Measurements from ENCODE around the gene IRF9. TPM values are rescaled to one million over a fixed set of nuclear protein-coding genes. Genes with fewer than 3 reads are reported as not detected.

The IRF9 gene, protein sequence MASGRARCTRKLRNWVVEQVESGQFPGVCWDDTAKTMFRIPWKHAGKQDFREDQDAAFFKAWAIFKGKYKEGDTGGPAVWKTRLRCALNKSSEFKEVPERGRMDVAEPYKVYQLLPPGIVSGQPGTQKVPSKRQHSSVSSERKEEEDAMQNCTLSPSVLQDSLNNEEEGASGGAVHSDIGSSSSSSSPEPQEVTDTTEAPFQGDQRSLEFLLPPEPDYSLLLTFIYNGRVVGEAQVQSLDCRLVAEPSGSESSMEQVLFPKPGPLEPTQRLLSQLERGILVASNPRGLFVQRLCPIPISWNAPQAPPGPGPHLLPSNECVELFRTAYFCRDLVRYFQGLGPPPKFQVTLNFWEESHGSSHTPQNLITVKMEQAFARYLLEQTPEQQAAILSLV
- total RNA-seq: 10 to 100 TPM in 3 of 4 donors, 1 to 10 TPM in 1; 6.5 to 36.7 (median 11.9) TPM

DNA sequence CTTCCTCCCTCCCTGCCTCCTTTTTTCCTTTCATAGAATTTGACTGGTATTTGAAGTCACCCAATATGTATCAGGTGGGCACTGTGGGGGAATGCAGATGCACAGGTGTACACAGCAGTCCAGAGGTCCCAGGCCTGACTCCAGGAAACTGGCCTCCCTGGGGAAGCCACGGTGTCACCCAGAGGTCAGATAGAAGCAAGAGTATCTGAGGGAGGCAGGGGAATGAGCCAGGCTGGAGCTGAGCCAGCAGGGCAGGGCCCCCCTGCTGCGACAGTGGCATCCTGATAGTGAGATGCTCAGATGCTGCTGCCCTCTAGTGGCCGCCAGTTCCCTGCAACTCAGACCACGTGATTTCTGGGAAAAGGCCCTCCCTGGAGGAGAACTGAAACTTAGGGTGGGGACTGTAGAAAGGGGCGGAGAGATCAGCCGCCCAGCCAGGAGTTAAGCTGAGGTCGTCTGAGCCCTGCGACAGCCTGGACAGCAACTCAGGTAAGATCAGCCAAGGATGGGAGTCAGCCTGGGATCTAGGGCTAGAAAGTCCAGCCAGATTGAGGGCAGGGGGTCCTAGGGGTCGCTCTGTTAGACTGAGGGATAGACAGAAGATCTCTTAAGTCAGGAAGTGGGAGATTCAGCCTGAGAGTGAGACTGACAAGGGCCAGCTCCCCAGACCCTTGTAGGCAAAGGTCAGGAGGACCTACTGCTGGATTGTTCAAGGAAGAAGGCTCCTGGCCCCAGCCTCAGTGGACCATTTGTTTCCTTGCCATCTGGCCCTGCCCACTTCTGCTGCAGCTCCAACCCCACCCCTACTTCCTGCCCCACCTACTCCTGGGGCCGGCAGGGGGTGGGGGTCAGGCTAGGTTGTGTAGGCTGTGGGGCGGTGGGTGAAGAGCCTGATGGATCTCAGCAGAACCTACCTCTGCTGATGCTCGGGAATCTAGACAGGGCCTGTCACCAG is at the start of gene IRF9:
Gene IRF9 (plus strand): TSS at position 416 of the 955 bp plus-strand sequence. CDS start 880 bp downstream, outside the sequence.
- in situ Hi-C loops (cut with MboI; ENCODE audit: low sequenced_read_pairs in 4 of 4): loop anchor here in 1 of 4 donors (5.0 kb wide), 1 partner anchor 104 kb away; no protein-coding TSS in a partner anchor
- peak; percentile 96 to 97 for ATAC-seq
- peak within 1 kb of the TSS; percentile 63 to 70 (median 66) for H3K4me3 ChIP-seq
- no peaks in the 10 kb centered on the region for H3K9me3 ChIP-seq
- TF ChIP-seq, protein P1, sequence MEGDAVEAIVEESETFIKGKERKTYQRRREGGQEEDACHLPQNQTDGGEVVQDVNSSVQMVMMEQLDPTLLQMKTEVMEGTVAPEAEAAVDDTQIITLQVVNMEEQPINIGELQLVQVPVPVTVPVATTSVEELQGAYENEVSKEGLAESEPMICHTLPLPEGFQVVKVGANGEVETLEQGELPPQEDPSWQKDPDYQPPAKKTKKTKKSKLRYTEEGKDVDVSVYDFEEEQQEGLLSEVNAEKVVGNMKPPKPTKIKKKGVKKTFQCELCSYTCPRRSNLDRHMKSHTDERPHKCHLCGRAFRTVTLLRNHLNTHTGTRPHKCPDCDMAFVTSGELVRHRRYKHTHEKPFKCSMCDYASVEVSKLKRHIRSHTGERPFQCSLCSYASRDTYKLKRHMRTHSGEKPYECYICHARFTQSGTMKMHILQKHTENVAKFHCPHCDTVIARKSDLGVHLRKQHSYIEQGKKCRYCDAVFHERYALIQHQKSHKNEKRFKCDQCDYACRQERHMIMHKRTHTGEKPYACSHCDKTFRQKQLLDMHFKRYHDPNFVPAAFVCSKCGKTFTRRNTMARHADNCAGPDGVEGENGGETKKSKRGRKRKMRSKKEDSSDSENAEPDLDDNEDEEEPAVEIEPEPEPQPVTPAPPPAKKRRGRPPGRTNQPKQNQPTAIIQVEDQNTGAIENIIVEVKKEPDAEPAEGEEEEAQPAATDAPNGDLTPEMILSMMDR (IDR thresholded peaks at IDR 0.05 in 4 of 5, conservative IDR thresholded peaks at IDR 0.05 in 1 of 5): peak; percentile 90 to 95 (median 94)
- peak; percentile 14 to 49 for TF ChIP-seq POLR2A (IDR thresholded peaks at IDR 0.05)
- peaks cover 0 to 74% of the 10 kb centered on the region in 2 donors for H3K36me3 ChIP-seq
- H3K4me1 ChIP-seq: peaks cover 23 to 30% of the 10 kb centered on the region in 2 donors
- peak within 1 kb of the TSS; percentile 85 to 90 (median 89) for H3K27ac ChIP-seq
- H3K27me3 ChIP-seq: no peaks in the 10 kb centered on the region
- intact Hi-C loops (cut with DNase I; ENCODE audit: low total_unique reads): loop anchor here (1.0 to 10.0 kb wide), 6 partner anchors 14 to 134 kb away; partner anchors contain the start of genes DCAF11, DHRS1, IPO4 and NOP9
- DNase-seq: peak; percentile 84 to 94

DNA sequence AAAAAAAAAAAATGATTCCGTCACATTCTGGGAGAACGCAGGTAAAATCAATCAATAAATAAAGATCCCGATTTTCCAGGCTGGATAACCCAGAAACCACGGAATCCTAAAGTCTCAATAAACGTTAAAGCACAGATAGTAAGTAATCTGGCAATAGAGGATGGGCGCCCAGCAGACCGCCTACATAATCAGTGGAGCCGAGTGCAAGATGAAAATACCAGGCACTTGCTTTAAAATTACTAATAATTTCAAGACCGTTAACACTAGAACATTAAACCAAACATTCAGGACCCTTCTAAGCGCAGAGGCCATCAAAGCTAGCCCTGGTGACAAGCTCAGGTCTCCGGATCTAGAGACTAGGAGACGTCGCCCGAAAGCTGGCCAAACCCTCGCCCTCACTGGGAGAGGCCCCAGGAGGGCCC is 47.7 kb upstream of the IRF9 start:
- Histone ChIP-seq H3K4me1 (peaks cover 23 to 27% of the 10 kb centered on the region in 2 donors), H3K4me3 (peak overlapping the region; percentile 74 to 80 (median 78)), H3K36me3 (peaks cover 0 to 13% of the 10 kb centered on the region in 2 donors), H3K27me3 (no peaks in the 10 kb centered on the region), H3K9me3 (no peaks in the 10 kb centered on the region), H3K27ac (peak overlapping the region; percentile 92 to 99 (median 98))
- in situ Hi-C loops (cut with MboI; ENCODE audit: low sequenced_read_pairs in 4 of 4) (no loop called here), intact Hi-C loops (cut with DNase I; ENCODE audit: low total_unique reads) (no loop called here)
- no peak for DNase-seq
- no peak for TF ChIP-seq POLR2A (IDR thresholded peaks at IDR 0.05)
- TF ChIP-seq, protein P1 (IDR thresholded peaks at IDR 0.05 in 4 of 5, conservative IDR thresholded peaks at IDR 0.05 in 1 of 5): no peak
- peak in 1 of 2 donors; percentile 7 for ATAC-seq

DNA sequence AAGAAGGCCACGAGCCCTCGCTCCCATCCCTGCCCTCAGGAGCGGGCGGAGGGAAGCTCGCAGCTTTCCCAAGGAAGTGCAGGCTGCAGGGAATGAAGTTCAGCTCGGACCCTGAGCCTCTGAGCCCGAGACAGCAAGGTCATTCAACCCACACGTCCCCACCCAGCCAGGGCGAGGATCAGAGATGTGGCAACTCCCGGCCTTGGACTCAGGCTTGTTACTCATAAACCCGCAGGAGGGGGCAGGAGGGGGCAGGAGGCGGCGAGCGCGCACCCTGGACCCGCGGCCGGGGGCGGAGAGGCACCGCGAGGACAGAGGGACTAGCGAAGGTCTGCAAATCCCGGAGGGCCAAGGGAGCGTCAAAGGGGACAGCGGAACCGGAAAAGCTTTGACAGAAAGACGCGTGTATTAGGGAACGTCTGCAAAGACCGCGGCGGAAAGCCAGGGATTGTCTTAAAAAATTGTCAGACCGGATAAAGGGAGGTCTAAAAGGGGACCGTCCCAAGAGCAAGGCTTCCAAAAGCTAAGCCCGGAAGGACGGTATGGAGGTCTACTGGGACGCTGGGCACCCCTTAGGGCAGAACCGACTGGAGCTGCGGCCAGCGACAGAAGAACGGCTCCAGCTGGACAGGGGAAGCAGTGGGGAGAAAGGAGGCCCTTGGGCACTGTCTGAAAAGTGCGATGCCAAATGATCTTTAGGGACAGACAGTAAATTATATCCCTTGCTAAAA is 47.1 kb upstream of the IRF9 start:
- Histone ChIP-seq H3K27ac (peak overlapping the region; percentile 92 to 99 (median 98)), H3K9me3 (no peaks in the 10 kb centered on the region), H3K4me1 (peaks cover 18 to 21% of the 10 kb centered on the region in 2 donors), H3K4me3 (peak overlapping the region; percentile 74 to 80 (median 78)), H3K36me3 (peaks cover 0 to 18% of the 10 kb centered on the region in 2 donors), H3K27me3 (no peaks in the 10 kb centered on the region)
- intact Hi-C loops (cut with DNase I; ENCODE audit: low total_unique reads) (loop anchor here (1.0 to 2.0 kb wide), 5 partner anchors 17 to 328 kb away; partner anchors contain the start of genes IRF9, PCK2, RNF31 and SDR39U1), in situ Hi-C loops (cut with MboI; ENCODE audit: low sequenced_read_pairs in 4 of 4) (no loop called here)
- TF ChIP-seq POLR2A (IDR thresholded peaks at IDR 0.05): peak; percentile 74 to 82
- TF ChIP-seq, protein P1 (IDR thresholded peaks at IDR 0.05 in 4 of 5, conservative IDR thresholded peaks at IDR 0.05 in 1 of 5): no peak
- ATAC-seq (peak; percentile 57 to 58), DNase-seq (peak; percentile 81 to 91)
